ENCODE measurements around the gene RIC8A. TPM values are rescaled to one million over a fixed set of nuclear protein-coding genes. Genes with fewer than 3 reads are reported as not detected.
A peak's percentile ranks its signal among the peaks of the same experiment; 100 is the strongest.

RIC8A gene
- total and polyA plus RNA-seq, 9 of the 15 experiments (the other 6 are each of a cell fraction or from before 2014, with no cell fraction given) = 10.7 to 108 (median 72.1) TPM

DNA sequence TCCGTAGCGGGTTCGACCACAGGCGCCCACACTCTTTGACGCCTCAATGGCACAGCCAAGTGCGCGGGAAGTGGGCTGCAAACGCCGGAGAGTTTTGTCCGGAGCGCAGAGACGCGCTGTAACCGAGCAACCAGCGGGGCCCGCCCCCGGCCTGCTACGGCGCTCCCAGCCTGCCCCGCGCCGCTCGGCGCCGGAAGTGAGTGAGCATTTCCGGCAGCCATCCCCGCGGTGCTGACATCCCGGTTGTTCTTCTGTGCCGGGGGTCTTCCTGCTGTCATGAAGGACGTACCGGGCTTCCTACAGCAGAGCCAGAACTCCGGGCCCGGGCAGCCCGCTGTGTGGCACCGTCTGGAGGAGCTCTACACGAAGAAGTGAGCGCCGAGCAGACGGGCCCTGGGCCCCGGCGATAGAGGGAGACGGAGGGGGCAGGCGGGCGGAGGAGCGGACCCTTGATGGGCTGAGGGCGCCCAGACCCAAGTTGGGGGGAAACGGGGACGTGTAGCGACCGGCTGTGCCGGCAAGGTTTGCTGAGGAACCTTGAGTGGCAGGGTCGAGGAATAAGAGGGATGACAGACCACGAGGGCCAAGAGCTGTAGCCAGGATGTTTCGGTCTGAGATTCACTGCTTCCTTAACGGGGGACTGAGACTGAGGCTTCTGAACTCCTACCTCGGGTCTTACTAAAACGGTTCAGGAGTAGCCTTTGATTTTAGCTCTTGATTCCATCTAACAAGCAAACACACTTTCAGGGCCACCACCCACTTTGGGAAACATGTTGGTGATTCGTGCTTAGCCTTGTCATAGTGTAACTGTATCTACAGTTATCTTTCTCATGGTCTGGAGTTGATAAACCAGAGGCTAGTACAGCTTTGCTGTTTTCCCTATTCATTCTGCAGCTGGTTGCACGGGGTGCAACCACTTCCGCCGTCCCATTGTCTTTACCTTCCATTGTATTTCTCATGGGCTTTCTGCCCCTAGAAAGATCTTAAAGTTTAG lies 29.6 kb downstream of the RIC8A start, which contains the start of gene PSMD13 (continued):
- TF ChIP-seq, protein P1, sequence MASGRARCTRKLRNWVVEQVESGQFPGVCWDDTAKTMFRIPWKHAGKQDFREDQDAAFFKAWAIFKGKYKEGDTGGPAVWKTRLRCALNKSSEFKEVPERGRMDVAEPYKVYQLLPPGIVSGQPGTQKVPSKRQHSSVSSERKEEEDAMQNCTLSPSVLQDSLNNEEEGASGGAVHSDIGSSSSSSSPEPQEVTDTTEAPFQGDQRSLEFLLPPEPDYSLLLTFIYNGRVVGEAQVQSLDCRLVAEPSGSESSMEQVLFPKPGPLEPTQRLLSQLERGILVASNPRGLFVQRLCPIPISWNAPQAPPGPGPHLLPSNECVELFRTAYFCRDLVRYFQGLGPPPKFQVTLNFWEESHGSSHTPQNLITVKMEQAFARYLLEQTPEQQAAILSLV (tag; IDR thresholded peaks at IDR 0.05) = no peak
- TF ChIP-seq KAT8 (IDR thresholded peaks at IDR 0.05; ENCODE audit: low read depth) (no peak), ZNF644 (tag; IDR thresholded peaks at IDR 0.05; ENCODE audit: low read depth) (no peak), ZEB2 (IDR thresholded peaks at IDR 0.05) (no peak), ZNF507 (tag; conservative IDR thresholded peaks at IDR 0.05) (no peak), ZNF589 (CRISPR knock-in tag; IDR thresholded peaks at IDR 0.05; ENCODE audit: low read depth) (peak; percentile 45; the same call in 1 of the 2 replicates), CREB1 (IDR thresholded peaks at IDR 0.05) (0 out of 2 replicates have a peak, but pooled peaks have one; percentile 26), CREB1 (CRISPR knock-in tag; IDR thresholded peaks at IDR 0.05) (peak; percentile 76), NFIC (IDR thresholded peaks at IDR 0.05) (no peak), MCM5 (IDR thresholded peaks at IDR 0.05; ENCODE audit: low read depth) (no peak), ZBTB40 (IDR thresholded peaks at IDR 0.05) (peak; percentile 95), ZBTB40 (CRISPR knock-in tag; IDR thresholded peaks at IDR 0.05) (no peak), ZNF41 (CRISPR knock-in tag; conservative IDR thresholded peaks at IDR 0.05) (no peak), PHF20 (IDR thresholded peaks at IDR 0.05; ENCODE audit: partially characterized antibody) (peak; percentile 82), XRCC3 (IDR thresholded peaks at IDR 0.05) (no peak), NR3C1 (CRISPR knock-in tag; IDR thresholded peaks at IDR 0.05) (no peak), TBL1XR1 (IDR thresholded peaks at IDR 0.05; ENCODE audit: low read length in 2 of 2) (no peak)
- TF ChIP-seq, protein P2, sequence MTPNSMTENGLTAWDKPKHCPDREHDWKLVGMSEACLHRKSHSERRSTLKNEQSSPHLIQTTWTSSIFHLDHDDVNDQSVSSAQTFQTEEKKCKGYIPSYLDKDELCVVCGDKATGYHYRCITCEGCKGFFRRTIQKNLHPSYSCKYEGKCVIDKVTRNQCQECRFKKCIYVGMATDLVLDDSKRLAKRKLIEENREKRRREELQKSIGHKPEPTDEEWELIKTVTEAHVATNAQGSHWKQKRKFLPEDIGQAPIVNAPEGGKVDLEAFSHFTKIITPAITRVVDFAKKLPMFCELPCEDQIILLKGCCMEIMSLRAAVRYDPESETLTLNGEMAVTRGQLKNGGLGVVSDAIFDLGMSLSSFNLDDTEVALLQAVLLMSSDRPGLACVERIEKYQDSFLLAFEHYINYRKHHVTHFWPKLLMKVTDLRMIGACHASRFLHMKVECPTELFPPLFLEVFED (CRISPR knock-in tag; conservative IDR thresholded peaks at IDR 0.05) = no peak
